ENCODE results near the gene SLC9A5.

The SLC9A5 gene

GRCh38 chr16:67248401-67249177, at the start of gene SLC9A5:
SLC9A5 (plus strand) TSS chr16:67248979; CDS start chr16:67249015, 36 bp downstream.
- DNase-seq, result peak; percentile 29

- DNase-seq, result no peak
Observed at GRCh38 chr16:67199011-67199807, 49.6 kb upstream of the SLC9A5 start, which contains the start of gene ELMO3. ELMO3 (plus strand) TSS chr16:67199131; CDS start chr16:67199327, 196 bp downstream.

- DNase-seq, result no peak
Observed at GRCh38 chr16:67199808-67200198, 49.0 kb upstream of the SLC9A5 start.

- no peak for DNase-seq
Observed at GRCh38 chr16:67200491-67200890, 48.3 kb upstream of the SLC9A5 start.

GRCh38 chr16:67201411-67202345, 47.1 kb upstream of the SLC9A5 start:
- DNase-seq, result no peak

- no peak for DNase-seq
Observed at GRCh38 chr16:67202426-67202825, 46.4 kb upstream of the SLC9A5 start.

GRCh38 chr16:67202956-67203493, 45.8 kb upstream of the SLC9A5 start:
- no peak for DNase-seq

- no peak for DNase-seq
Observed at GRCh38 chr16:67204076-67204475, 44.7 kb upstream of the SLC9A5 start.

GRCh38 chr16:67206129-67206837, 42.5 kb upstream of the SLC9A5 start:
- DNase-seq, result no peak

GRCh38 chr16:67206838-67207248, 41.9 kb upstream of the SLC9A5 start:
- no peak for DNase-seq

GRCh38 chr16:67207249-67208091, 41.3 kb upstream of the SLC9A5 start:
- DNase-seq, result no peak

- no peak for DNase-seq
Observed at GRCh38 chr16:67208154-67208896, 40.5 kb upstream of the SLC9A5 start.

GRCh38 chr16:67209565-67209964, 39.2 kb upstream of the SLC9A5 start:
- DNase-seq, result no peak

- DNase-seq, result no peak
Observed at GRCh38 chr16:67210069-67210937, 38.5 kb upstream of the SLC9A5 start.

- DNase-seq, result no peak
Observed at GRCh38 chr16:67211674-67212073, 37.1 kb upstream of the SLC9A5 start.

GRCh38 chr16:67212766-67213165, 36.0 kb upstream of the SLC9A5 start:
- DNase-seq, result no peak

GRCh38 chr16:67213197-67214019, 35.4 kb upstream of the SLC9A5 start:
- no peak for DNase-seq

GRCh38 chr16:67215706-67216105, 33.1 kb upstream of the SLC9A5 start:
- DNase-seq, result no peak

Measured in CD4-positive, alpha-beta T cell treated with Interleukin-12 subunit alpha and Interleukin-12 subunit beta, for 1 hour (primary cell).